Mesenchymal stem cell (in vitro differentiated cells and primary cell): ENCODE data around the gene MSRB1.

Source experiments
- DNase-seq: peaks from one replicate; pipeline ENCODE4 v3.0.0-alpha.2; 2013
- H2AFZ ChIP-seq: one replicate; pipeline ENCODE4 v1.6.1; 2013; ENCODE audit warnings: low read depth, mild to moderate bottlenecking, control low read depth, inconsistent platforms, low read length, moderate library complexity
- H2AK5ac ChIP-seq: 2 replicates; pipeline ENCODE4 v1.6.1; 2013; ENCODE audit warnings: low read length, moderate library complexity, mild to moderate bottlenecking, inconsistent platforms; ENCODE audit not compliant: severe bottlenecking
- H2BK120ac ChIP-seq: one replicate; pipeline ENCODE4 v1.6.1; 2013; ENCODE audit warnings: low read depth, mild to moderate bottlenecking, inconsistent platforms, low read length, moderate library complexity
- H2BK12ac ChIP-seq, 2 experiments: one replicate each; pipeline ENCODE4 v1.6.1; 2013; ENCODE audit warnings: inconsistent platforms in 2 of 2, low read length in 2 of 2, mild to moderate bottlenecking in 2 of 2, moderate library complexity in 2 of 2, control low read depth in 1 of 2
- H2BK15ac ChIP-seq: one replicate; pipeline ENCODE4 v1.6.1; 2013; ENCODE audit warnings: mild to moderate bottlenecking, low read depth, inconsistent platforms; ENCODE audit not compliant: poor library complexity, severe bottlenecking
- H2BK5ac ChIP-seq: 2 replicates; pipeline ENCODE4 v1.6.1; 2013; ENCODE audit warnings: low read depth, mild to moderate bottlenecking, low read length, control low read depth, inconsistent platforms; ENCODE audit not compliant: poor library complexity, severe bottlenecking
- H3K14ac ChIP-seq, 2 experiments: one replicate each; pipeline ENCODE4 v1.6.1; 2013; ENCODE audit warnings: inconsistent platforms in 2 of 2, low read length in 2 of 2, control low read depth in 1 of 2, mild to moderate bottlenecking in 1 of 2, moderate library complexity in 1 of 2
- H3K18ac ChIP-seq, 2 experiments: one replicate each; pipeline ENCODE4 v1.6.1; 2013; ENCODE audit warnings: inconsistent platforms in 2 of 2, low read length in 2 of 2, control low read depth in 1 of 2, low read depth in 1 of 2, mild to moderate bottlenecking in 1 of 2
- H3K23ac ChIP-seq, 2 experiments: one replicate each; pipeline ENCODE4 v1.6.1; 2013; ENCODE audit warnings: inconsistent platforms in 2 of 2, low read length in 2 of 2, mild to moderate bottlenecking in 2 of 2, moderate library complexity in 2 of 2, control low read depth in 1 of 2
- H3K27ac ChIP-seq: 2 replicates; pipeline ENCODE4 v1.5.1; 2013; ENCODE audit warnings: mild to moderate bottlenecking, moderate library complexity, low read length, control low read depth, inconsistent platforms; ENCODE audit not compliant: poor library complexity, severe bottlenecking
- H3K27me3 ChIP-seq, 2 experiments: 2 replicates each; pipeline versions ENCODE4 v1.6.1 to v1.7.0; 2013; ENCODE audit warnings: low read length in 2 of 2, mild to moderate bottlenecking in 2 of 2, moderate library complexity in 2 of 2, control low read depth in 1 of 2, inconsistent platforms in 1 of 2; ENCODE audit not compliant: control insufficient read depth in 1 of 2, insufficient read depth in 1 of 2
- H3K36me3 ChIP-seq, 2 experiments: 2 replicates each; pipeline versions ENCODE4 v1.6.1 to v1.7.0; 2013; ENCODE audit warnings: low read length in 2 of 2, control low read depth in 1 of 2, inconsistent platforms in 1 of 2, low read depth in 1 of 2, mild to moderate bottlenecking in 1 of 2; ENCODE audit not compliant: insufficient read depth in 2 of 2, control insufficient read depth in 1 of 2
- H3K4ac ChIP-seq, 2 experiments: one replicate each; pipeline ENCODE4 v1.6.1; 2013; ENCODE audit warnings: inconsistent platforms in 2 of 2, low read length in 2 of 2, mild to moderate bottlenecking in 2 of 2, moderate library complexity in 2 of 2, control low read depth in 1 of 2, low read depth in 1 of 2
- H3K4me1 ChIP-seq: 2 replicates; pipeline ENCODE4 v1.6.1; 2013; ENCODE audit warnings: low read depth, low read length, control low read depth; ENCODE audit not compliant: control insufficient read depth, insufficient read depth
- H3K4me2 ChIP-seq: 2 replicates; pipeline ENCODE4 v1.6.1; 2013; ENCODE audit warnings: low read length, mild to moderate bottlenecking, inconsistent platforms; ENCODE audit not compliant: poor library complexity, severe bottlenecking
- H3K4me3 ChIP-seq, 2 experiments: 2 replicates each; pipeline versions ENCODE4 v1.5.1 to v1.7.0; 2013; ENCODE audit warnings: low read length in 2 of 2, mild to moderate bottlenecking in 2 of 2, control low read depth in 1 of 2, low read depth in 1 of 2; ENCODE audit not compliant: insufficient read depth in 1 of 2
- H3K79me1 ChIP-seq: replicated peaks from 2 replicates; pipeline ENCODE4 v1.6.1; 2013; ENCODE audit warnings: mild to moderate bottlenecking, control low read depth, low read length, inconsistent platforms; ENCODE audit not compliant: poor library complexity, severe bottlenecking
- H3K9ac ChIP-seq: 2 replicates; pipeline ENCODE4 v1.7.0; 2013; ENCODE audit warnings: mild to moderate bottlenecking, low read length, moderate library complexity
- H3K9me3 ChIP-seq: 2 replicates; pipeline ENCODE4 v1.7.0; 2013; ENCODE audit warnings: mild to moderate bottlenecking, low read length; ENCODE audit not compliant: control insufficient read depth
- H4K8ac ChIP-seq: one replicate; pipeline ENCODE4 v1.6.1; 2013; ENCODE audit warnings: inconsistent platforms, mild to moderate bottlenecking, low read length, moderate library complexity
- H4K91ac ChIP-seq: one replicate; pipeline ENCODE4 v1.6.1; 2013; ENCODE audit warnings: mild to moderate bottlenecking, low read length, inconsistent platforms
- WGBS: methylation state at CpG from one replicate; pipeline ENCODE4 v1.1.7; 2013; ENCODE audit warnings: mixed read lengths; 5-methylcytosine and 5-hydroxymethylcytosine counted together

MSRB1 gene

GRCh38 chr16:1974157-1975070 lies 31.4 kb upstream of the MSRB1 start:
- Histone ChIP-seq H4K8ac (no peak overlapping the region), H2AK5ac (no peak overlapping the region), H3K79me1 (peaks cover 26% of the 10 kb centered on the region), H2AFZ (no peak overlapping the region), H3K27ac (no peak overlapping the region), H3K18ac (no peak overlapping the region), H4K91ac (no peak overlapping the region), H2BK5ac (no peak overlapping the region), H3K4me1 (peaks cover 22% of the 10 kb centered on the region), H3K9ac (no peak overlapping the region), H3K4me2 (no peak overlapping the region), H3K36me3 (peaks cover 45 to 58% of the 10 kb centered on the region in 2 experiments), H2BK15ac (no peak overlapping the region), H2BK12ac (no peak overlapping the region), H3K23ac (no peak overlapping the region), H3K4me3 (no peak overlapping the region), H3K4ac (no peak overlapping the region), H2BK120ac (no peak overlapping the region), H3K14ac (no peak overlapping the region), H3K9me3 (no peaks in the 10 kb centered on the region), H3K27me3 (peaks cover under 1 to 3% of the 10 kb centered on the region in 2 experiments)
- DNase-seq, result no peak
- 98% methylated on average over 42 of the region's 42 CpGs for WGBS

- H2BK15ac ChIP-seq, result no peak overlapping the region
- H3K79me1 ChIP-seq, result peaks cover 26% of the 10 kb centered on the region
- H2AFZ ChIP-seq, result no peak overlapping the region
- no peak overlapping the region for H3K4me2 ChIP-seq
- H3K9ac ChIP-seq, result no peak overlapping the region
- H3K4ac ChIP-seq, result no peak overlapping the region
- no peak overlapping the region for H4K8ac ChIP-seq
- no peak overlapping the region for H3K23ac ChIP-seq
- no peak overlapping the region for H3K4me3 ChIP-seq
- peaks cover 42 to 50% of the 10 kb centered on the region in 2 experiments for H3K36me3 ChIP-seq
- no peak overlapping the region for H3K27ac ChIP-seq
- H4K91ac ChIP-seq, result no peak overlapping the region
- no peak for DNase-seq
- H3K18ac ChIP-seq, result no peak overlapping the region
- H2BK5ac ChIP-seq, result no peak overlapping the region
- peaks cover 21% of the 10 kb centered on the region for H3K4me1 ChIP-seq
- no peak overlapping the region for H2BK120ac ChIP-seq
- no peak overlapping the region for H2BK12ac ChIP-seq
- H3K27me3 ChIP-seq, result no peaks in the 10 kb centered on the region
- H3K9me3 ChIP-seq, result no peaks in the 10 kb centered on the region
- no peak overlapping the region for H2AK5ac ChIP-seq
- WGBS, result 91% methylated on average over 16 of the region's 16 CpGs
- no peak overlapping the region for H3K14ac ChIP-seq
Measured at GRCh38 chr16:1973461-1974156, 30.6 kb upstream of the MSRB1 start.

GRCh38 chr16:1972490-1972877 lies 29.5 kb upstream of the MSRB1 start:
- H3K79me1 ChIP-seq, result peaks cover 26% of the 10 kb centered on the region
- H3K4me2 ChIP-seq, result peak overlapping the region; percentile 74
- H2AK5ac ChIP-seq, result no peak overlapping the region
- no peak overlapping the region for H3K18ac ChIP-seq
- H3K36me3 ChIP-seq, result peaks cover 32 to 39% of the 10 kb centered on the region in 2 experiments
- H2BK12ac ChIP-seq, result no peak overlapping the region
- no peaks in the 10 kb centered on the region for H3K27me3 ChIP-seq
- no peak overlapping the region for H3K23ac ChIP-seq
- H3K9me3 ChIP-seq, result no peaks in the 10 kb centered on the region
- H3K9ac ChIP-seq, result peak overlapping the region; percentile 93
- no peak overlapping the region for H3K27ac ChIP-seq
- no peak overlapping the region for H2BK120ac ChIP-seq
- WGBS, result 11% methylated on average over 22 of the region's 22 CpGs
- peak overlapping the region; percentile 29 to 41 for H3K4ac ChIP-seq
- H3K14ac ChIP-seq, result no peak overlapping the region
- no peak overlapping the region for H4K91ac ChIP-seq
- no peak overlapping the region for H2BK5ac ChIP-seq
- H3K4me3 ChIP-seq, result peak overlapping the region; percentile 91 to 97
- H4K8ac ChIP-seq, result no peak overlapping the region
- no peak overlapping the region for H2AFZ ChIP-seq
- peak; percentile 44 for DNase-seq
- no peak overlapping the region for H2BK15ac ChIP-seq
- H3K4me1 ChIP-seq, result peaks cover 21% of the 10 kb centered on the region
